Ishikawa (cell line): ENCODE results near the gene PDE7B.

Source experiments
- CEBPB ChIP-seq: IDR thresholded peaks from 2 replicates; pipeline ENCODE4 v1.6.1; 2012
- CREB1 ChIP-seq: IDR thresholded peaks from 2 replicates; pipeline ENCODE4 v1.6.1; 2012; ENCODE audit warnings: low read depth
- EGR1 ChIP-seq: IDR thresholded peaks from 2 replicates; pipeline ENCODE4 v1.6.1; 2012
- EP300 ChIP-seq: IDR thresholded peaks from 2 replicates; pipeline ENCODE4 v1.6.1; 2012; ENCODE audit warnings: borderline replicate concordance
- FOXM1 ChIP-seq: IDR thresholded peaks from 2 replicates; pipeline ENCODE4 v1.6.1; 2012; ENCODE audit warnings: low read depth, borderline replicate concordance
- MAX ChIP-seq: IDR thresholded peaks from 2 replicates; pipeline ENCODE4 v1.6.1; 2012
- NFIC ChIP-seq: IDR thresholded peaks from 2 replicates; pipeline ENCODE4 v1.6.1; 2012
- RAD21 ChIP-seq: IDR thresholded peaks from 2 replicates; pipeline ENCODE4 v1.6.1; 2012; ENCODE audit warnings: low read depth
- REST ChIP-seq: IDR thresholded peaks from 2 replicates; pipeline ENCODE4 v1.6.1; 2012; ENCODE audit warnings: low read depth, mild to moderate bottlenecking
- TAF1 ChIP-seq: IDR thresholded peaks from 2 replicates; pipeline ENCODE4 v1.6.1; 2012; ENCODE audit warnings: low read depth, mild to moderate bottlenecking
- TCF12 ChIP-seq: IDR thresholded peaks from 2 replicates; pipeline ENCODE4 v1.6.1; 2012; ENCODE audit warnings: low read depth
- TEAD4 ChIP-seq: IDR thresholded peaks from 2 replicates; pipeline ENCODE4 v1.6.1; 2012
- YY1 ChIP-seq: IDR thresholded peaks from 2 replicates; pipeline ENCODE4 v1.6.1; 2012; ENCODE audit warnings: low read depth
- ZBTB7A ChIP-seq: IDR thresholded peaks from 2 replicates; pipeline ENCODE4 v1.6.1; 2012; ENCODE audit warnings: low read depth

DNA sequence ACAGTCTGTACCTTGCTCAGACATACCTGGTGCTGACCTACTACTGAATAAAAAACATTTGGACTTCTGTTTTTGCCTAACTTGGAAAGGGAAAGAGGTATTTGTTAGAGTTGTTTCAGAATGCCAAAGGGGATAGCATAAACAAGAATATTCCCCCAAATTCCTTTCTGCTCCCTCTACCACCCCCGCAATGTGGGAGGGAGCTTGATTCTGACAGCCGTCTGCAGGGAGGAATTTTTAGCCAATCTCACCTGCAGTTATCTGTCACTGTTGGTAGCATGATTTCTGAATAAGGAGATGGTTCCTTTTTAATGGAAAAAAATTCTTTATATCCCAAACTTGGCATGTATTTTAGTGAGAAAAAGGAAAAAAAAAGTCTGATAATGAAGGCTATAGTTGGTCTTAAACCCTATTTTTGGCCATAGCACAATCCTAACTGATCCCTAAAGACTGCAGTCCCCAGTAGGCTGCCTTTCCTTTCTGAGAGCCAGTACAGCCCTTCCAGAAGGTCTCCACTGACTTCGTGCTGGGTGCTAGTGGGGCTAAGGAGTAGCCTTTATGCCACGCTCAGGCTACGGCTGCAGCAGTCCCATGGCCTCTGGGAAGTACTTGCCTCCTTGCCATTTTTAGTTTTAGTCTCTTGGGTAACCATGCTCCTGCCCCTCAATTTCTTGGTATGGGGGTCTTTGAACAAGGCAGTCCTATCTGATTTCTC is 13.6 kb upstream of the PDE7B start:
- TF ChIP-seq EP300 (no peak), NFIC (no peak), MAX (no peak), TCF12 (no peak), TAF1 (no peak), REST (no peak), RAD21 (no peak), TEAD4 (no peak), FOXM1 (no peak), CEBPB (no peak), YY1 (no peak), CREB1 (no peak), ZBTB7A (no peak), EGR1 (no peak)
